ENCODE results near the gene ACAT2.
"Not testable (repeated sequence)": the region's sequence is repeated elsewhere in the genome, so short reads cannot be mapped to it uniquely, and the experiment has no call there.

ACAT2 gene

GRCh38 chr6:159730332-159730676 lies 31.5 kb upstream of the ACAT2 start:
- DNase-seq (ENCODE audit: low read depth) = no peak

- DNase-seq (ENCODE audit: low read depth) = not testable (repeated sequence)
Observed at GRCh38 chr6:159732550-159732949, 29.3 kb upstream of the ACAT2 start.

GRCh38 chr6:159733395-159733794 lies 28.4 kb upstream of the ACAT2 start:
- not testable (repeated sequence) for DNase-seq (ENCODE audit: low read depth)

GRCh38 chr6:159736908-159737307 lies 24.9 kb upstream of the ACAT2 start:
- DNase-seq (ENCODE audit: low read depth) = no peak

- no peak for DNase-seq (ENCODE audit: low read depth)
Observed at GRCh38 chr6:159739341-159739740, 22.5 kb upstream of the ACAT2 start.

GRCh38 chr6:159742165-159742564 lies 19.7 kb upstream of the ACAT2 start:
- DNase-seq (ENCODE audit: low read depth) = no peak

GRCh38 chr6:159745081-159745480 lies 16.8 kb upstream of the ACAT2 start:
- DNase-seq (ENCODE audit: low read depth) = no peak

- no peak for DNase-seq (ENCODE audit: low read depth)
Observed at GRCh38 chr6:159746759-159747158, 15.1 kb upstream of the ACAT2 start.

- DNase-seq (ENCODE audit: low read depth) = not testable (repeated sequence)
Observed at GRCh38 chr6:159748127-159748526, 13.7 kb upstream of the ACAT2 start.

GRCh38 chr6:159751448-159751847 lies 10.4 kb upstream of the ACAT2 start:
- no peak for DNase-seq (ENCODE audit: low read depth)

GRCh38 chr6:159753081-159753872 lies 8.6 kb upstream of the ACAT2 start:
- no peak for DNase-seq (ENCODE audit: low read depth)

GRCh38 chr6:159754401-159754800 lies 7.4 kb upstream of the ACAT2 start:
- DNase-seq (ENCODE audit: low read depth) = no peak

GRCh38 chr6:159754959-159755914 lies 6.6 kb upstream of the ACAT2 start:
- DNase-seq (ENCODE audit: low read depth) = no peak

- no peak for DNase-seq (ENCODE audit: low read depth)
Observed at GRCh38 chr6:159756508-159756907, 5.3 kb upstream of the ACAT2 start.

- no peak for DNase-seq (ENCODE audit: low read depth)
Observed at GRCh38 chr6:159758031-159759001, 3.5 kb upstream of the ACAT2 start.

- DNase-seq (ENCODE audit: low read depth) = no peak
Observed at GRCh38 chr6:159759645-159760044, 2.2 kb upstream of the ACAT2 start.

- no peak for DNase-seq (ENCODE audit: low read depth)
Observed at GRCh38 chr6:159760602-159761057, 1.2 kb upstream of the ACAT2 start.

GRCh38 chr6:159761129-159761872 lies 544 bp upstream of the ACAT2 start:
- DNase-seq (ENCODE audit: low read depth) = no peak

- no peak for DNase-seq (ENCODE audit: low read depth)
Observed at GRCh38 chr6:159762681-159763293, 942 bp downstream of the ACAT2 start.

- DNase-seq (ENCODE audit: low read depth) = no peak
Observed at GRCh38 chr6:159766906-159767305, 5.1 kb downstream of the ACAT2 start.

GRCh38 chr6:159769470-159769869 lies 7.6 kb downstream of the ACAT2 start:
- DNase-seq (ENCODE audit: low read depth) = no peak
